Uterus (tissue), 2 donors: ENCODE results near the gene MYO18B.

Experiments
- CTCF ChIP-seq, 4 experiments: fragments of 200-600 bp in 2 of 4; fragments of 450-650 bp in 2 of 4; sonication (generic) in 2 of 4; IDR thresholded peaks; one replicate each; pipeline ENCODE4 v1.5.1; 2016 to 2019; ENCODE audit warnings: antibody characterized with exemption in 4 of 4, mild to moderate bottlenecking in 2 of 4, moderate library complexity in 1 of 4
- POLR2A ChIP-seq, 2 donors: fragments of 450-650 bp; IDR thresholded peaks; one replicate each; pipeline ENCODE4 v1.6.1; 2016; ENCODE audit warnings: antibody characterized with exemption in 2 of 2, mild to moderate bottlenecking in 1 of 2, moderate library complexity in 1 of 2

GRCh38 chr22:25739659-25740344 lies 2.2 kb upstream of the MYO18B start:
- TF ChIP-seq CTCF (IDR thresholded peaks at IDR 0.05) (no peak), POLR2A (IDR thresholded peaks at IDR 0.05) (no peak)
